Upper lobe of left lung (tissue), 6 donors: ENCODE data around the gene ARHGEF1. TPM values are rescaled to one million over a fixed set of nuclear protein-coding genes. Genes with fewer than 3 reads are reported as not detected.
A peak's percentile ranks its signal among the peaks of the same experiment; 100 is the strongest.

Experiments used
- ATAC-seq, 2 donors: fragments of 200-7000 bp; cut with Tn5 transposase; one replicate each; pipeline ENCODE4 v1.9.1; 2022; ENCODE audit warnings: mild to moderate bottlenecking in 2 of 2, moderate library complexity in 2 of 2; ENCODE audit not compliant: low FRiP score in 2 of 2
- DNase-seq, 2 donors: peaks; one replicate each; pipeline ENCODE4 v3.0.0-alpha.2; 2019 to 2020
- H3K27ac ChIP-seq, 4 donors: fragments of 200-600 bp; sonication (generic); one replicate each; pipeline ENCODE4 v1.5.1; 2016 to 2019
- H3K27me3 ChIP-seq, 4 donors: fragments of 200-600 bp; sonication (generic); one replicate each; pipeline ENCODE4 v1.5.1; 2017 to 2019
- H3K36me3 ChIP-seq, 4 donors: fragments of 200-600 bp; sonication (generic); one replicate each; pipeline ENCODE4 v1.5.1; 2016 to 2019
- H3K4me1 ChIP-seq, 4 donors: fragments of 200-600 bp; sonication (generic); one replicate each; pipeline ENCODE4 v1.5.1; 2018 to 2019
- H3K4me3 ChIP-seq, 4 donors: fragments of 200-600 bp; sonication (generic); one replicate each; pipeline ENCODE4 v1.5.1; 2017 to 2019; ENCODE audit warnings: mild to moderate bottlenecking in 2 of 4, moderate library complexity in 1 of 4
- H3K9me3 ChIP-seq, 4 donors: fragments of 200-600 bp; sonication (generic); one replicate each; pipeline ENCODE4 v1.5.1; 2018 to 2019
- EP300 ChIP-seq, 4 donors: sonication (generic); formaldehyde crosslinking; IDR thresholded peaks; one replicate each; pipeline ENCODE4 v1.5.1; 2017; ENCODE audit warnings: antibody characterized with exemption in 4 of 4, control low read depth in 2 of 4
- POLR2A ChIP-seq, 4 donors: fragments of 450-650 bp; IDR thresholded peaks; one replicate each; pipeline ENCODE4 v1.5.1; 2016 to 2017; ENCODE audit warnings: antibody characterized with exemption in 4 of 4, mild to moderate bottlenecking in 2 of 4
- POLR2AphosphoS5 ChIP-seq, 2 donors: sonication (generic); formaldehyde crosslinking; IDR thresholded peaks; one replicate each; pipeline ENCODE4 v1.5.1; 2017; ENCODE audit warnings: antibody characterized with exemption in 2 of 2
- WGBS, 2 donors: methylation state at CpG; one replicate each; pipeline ENCODE4 v1.1.5; 2017 to 2018; 5-methylcytosine and 5-hydroxymethylcytosine counted together
- total RNA-seq, 6 donors: library from RNA; depleted of rRNA in 4 of 6; stranded (reverse); fragments of >200 nt in 4 of 6; gene quantifications; one replicate each; pipeline versions ENCODE4 v1.1.0 to v1.2.1, GENCODE V29; 2016 to 2021
- TF ChIP-seq, protein P1 (sequence below), 6 experiments: fragments of 450-650 bp in 4 of 6; fragments of 200-600 bp in 2 of 6; sonication (generic) in 2 of 6; IDR thresholded peaks; one replicate each; pipeline ENCODE4 v1.5.1; 2016 to 2019; ENCODE audit warnings: antibody characterized with exemption in 6 of 6
- donor health status: DM: no; HTN: no; CAD: no; lungs with moderate emphysema.
- donor health status: DM: no; HTN: yes; CAD: no; lungs with severe emphysema.

ARHGEF1 gene
- total RNA-seq, 6 donors from 2014 or later: 115 to 731 (median 233) TPM

- DNase-seq (peak in 1 of 2 donors; percentile 87), ATAC-seq (peak in 1 of 2 donors; percentile 22)
- H3K9me3 ChIP-seq: no peaks in the 10 kb centered on the region
- peaks cover 14 to 30% (median 21%) of the 10 kb centered on the region in 4 donors for H3K4me1 ChIP-seq
- peaks cover 0 to 49% (median 28%) of the 10 kb centered on the region in 4 donors for H3K27me3 ChIP-seq
- no peaks in the 10 kb centered on the region for H3K36me3 ChIP-seq
- H3K4me3 ChIP-seq: peak within 1 kb of the TSS in 3 of 4 donors; percentile 46 to 55 (median 52)
- TF ChIP-seq POLR2AphosphoS5 (IDR thresholded peaks at IDR 0.05) (no peak), EP300 (IDR thresholded peaks at IDR 0.05) (no peak), POLR2A (IDR thresholded peaks at IDR 0.05) (no peak)
- TF ChIP-seq, protein P1, sequence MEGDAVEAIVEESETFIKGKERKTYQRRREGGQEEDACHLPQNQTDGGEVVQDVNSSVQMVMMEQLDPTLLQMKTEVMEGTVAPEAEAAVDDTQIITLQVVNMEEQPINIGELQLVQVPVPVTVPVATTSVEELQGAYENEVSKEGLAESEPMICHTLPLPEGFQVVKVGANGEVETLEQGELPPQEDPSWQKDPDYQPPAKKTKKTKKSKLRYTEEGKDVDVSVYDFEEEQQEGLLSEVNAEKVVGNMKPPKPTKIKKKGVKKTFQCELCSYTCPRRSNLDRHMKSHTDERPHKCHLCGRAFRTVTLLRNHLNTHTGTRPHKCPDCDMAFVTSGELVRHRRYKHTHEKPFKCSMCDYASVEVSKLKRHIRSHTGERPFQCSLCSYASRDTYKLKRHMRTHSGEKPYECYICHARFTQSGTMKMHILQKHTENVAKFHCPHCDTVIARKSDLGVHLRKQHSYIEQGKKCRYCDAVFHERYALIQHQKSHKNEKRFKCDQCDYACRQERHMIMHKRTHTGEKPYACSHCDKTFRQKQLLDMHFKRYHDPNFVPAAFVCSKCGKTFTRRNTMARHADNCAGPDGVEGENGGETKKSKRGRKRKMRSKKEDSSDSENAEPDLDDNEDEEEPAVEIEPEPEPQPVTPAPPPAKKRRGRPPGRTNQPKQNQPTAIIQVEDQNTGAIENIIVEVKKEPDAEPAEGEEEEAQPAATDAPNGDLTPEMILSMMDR (IDR thresholded peaks at IDR 0.05): no peak
- H3K27ac ChIP-seq: peak within 1 kb of the TSS in 2 of 4 donors; percentile 7 to 37
- 1% methylated on average over 49 of the region's 49 CpGs for WGBS, 2 donors
Measured at GRCh38 chr19:41928221-41928683, 45.3 kb downstream of the ARHGEF1 start, which contains the start of gene ERFL. TSS of gene ERFL (minus strand) at chr19:41928449. CDS start at chr19:41912919, 15,530 bp downstream.

GRCh38 chr19:41928754-41929535, 46.0 kb downstream of the ARHGEF1 start:
- TF ChIP-seq POLR2A (IDR thresholded peaks at IDR 0.05): peak in 1 of 4 donors; percentile 8
- TF ChIP-seq, protein P1 (IDR thresholded peaks at IDR 0.05): no peak
- peaks cover 0 to 49% (median 28%) of the 10 kb centered on the region in 4 donors for H3K27me3 ChIP-seq
- peak overlapping the region in 3 of 4 donors; percentile 46 to 55 (median 52) for H3K4me3 ChIP-seq
- ATAC-seq: no peak
- peaks cover 14 to 30% (median 21%) of the 10 kb centered on the region in 4 donors for H3K4me1 ChIP-seq
- H3K27ac ChIP-seq: peak overlapping the region in 1 of 4 donors; percentile 37
- H3K9me3 ChIP-seq: no peaks in the 10 kb centered on the region
- no peak for DNase-seq
- no peaks in the 10 kb centered on the region for H3K36me3 ChIP-seq
- 5 to 9% methylated on average over 15 to 29 of the region's 29 CpGs for WGBS, 2 donors

GRCh38 chr19:41929536-41930071, 46.6 kb downstream of the ARHGEF1 start:
- peaks cover 14 to 30% (median 21%) of the 10 kb centered on the region in 4 donors for H3K4me1 ChIP-seq

GRCh38 chr19:41930322-41930722, 47.3 kb downstream of the ARHGEF1 start:
- Histone ChIP-seq H3K9me3 (no peaks in the 10 kb centered on the region), H3K27me3 (peaks cover 0 to 50% (median 28%) of the 10 kb centered on the region in 4 donors), H3K36me3 (no peaks in the 10 kb centered on the region), H3K4me1 (peaks cover 14 to 30% (median 21%) of the 10 kb centered on the region in 4 donors), H3K27ac (no peak overlapping the region), H3K4me3 (no peak overlapping the region)
- 27 to 30% methylated on average over 7 of the region's 7 CpGs for WGBS, 2 donors
- ATAC-seq (no peak), DNase-seq (no peak)
- TF ChIP-seq EP300 (IDR thresholded peaks at IDR 0.05): no peak
- no peak for TF ChIP-seq POLR2A (IDR thresholded peaks at IDR 0.05)
- TF ChIP-seq POLR2AphosphoS5 (IDR thresholded peaks at IDR 0.05): no peak
- TF ChIP-seq, protein P1 (IDR thresholded peaks at IDR 0.05): no peak

More at GRCh38 chr19:41929536-41930071, 46.6 kb downstream of the ARHGEF1 start:
- H3K36me3 ChIP-seq: no peaks in the 10 kb centered on the region
- H3K9me3 ChIP-seq: no peaks in the 10 kb centered on the region
- no peak overlapping the region for H3K27ac ChIP-seq
- TF ChIP-seq, protein P1 (IDR thresholded peaks at IDR 0.05): no peak
- no peak for TF ChIP-seq POLR2AphosphoS5 (IDR thresholded peaks at IDR 0.05)
- no peak for TF ChIP-seq POLR2A (IDR thresholded peaks at IDR 0.05)
- no peak for TF ChIP-seq EP300 (IDR thresholded peaks at IDR 0.05)
- ATAC-seq: no peak
- WGBS, 2 donors: 37 to 45% methylated on average over 12 to 13 of the region's 14 CpGs
- no peak for DNase-seq
- H3K27me3 ChIP-seq: peaks cover 0 to 49% (median 28%) of the 10 kb centered on the region in 4 donors
- H3K4me3 ChIP-seq: no peak overlapping the region
